Transverse colon (tissue), 4 donors: ENCODE data around the gene SNRPA. TPM values are rescaled to one million over a fixed set of nuclear protein-coding genes. Genes with fewer than 3 reads are reported as not detected.

Experiments used
- DNase-seq: peaks from one replicate; pipeline ENCODE4 v3.0.0-alpha.2; 2019
- H3K27ac ChIP-seq, 4 donors: fragments of 200-600 bp; sonication (generic); 2 replicates each; pipeline ENCODE4 v1.5.1; 2016 to 2018; ENCODE audit warnings: inconsistent platforms in 4 of 4
- H3K27me3 ChIP-seq: fragments of 200-600 bp; sonication (generic); 2 replicates; pipeline ENCODE4 v1.5.1; 2017; ENCODE audit warnings: inconsistent platforms
- H3K36me3 ChIP-seq, 4 donors: fragments of 200-600 bp; sonication (generic); 2 replicates each; pipeline ENCODE4 v1.5.1; 2017 to 2019; ENCODE audit warnings: inconsistent platforms in 4 of 4
- H3K4me1 ChIP-seq, 4 donors: fragments of 200-600 bp; sonication (generic); 2 replicates each; pipeline ENCODE4 v1.5.1; 2017 to 2020; ENCODE audit warnings: inconsistent platforms in 4 of 4
- H3K4me3 ChIP-seq, 4 donors: fragments of 200-600 bp; sonication (generic); 1 replicate in 1 of 4; 2 replicates in 3 of 4; pipeline versions ENCODE4 v1.5.1 to v1.6.1; 2017 to 2019; ENCODE audit warnings: inconsistent platforms in 4 of 4
- H3K9me3 ChIP-seq, 2 donors: fragments of 200-600 bp; sonication (generic); 2 replicates each; pipeline ENCODE4 v1.5.1; 2017 to 2019; ENCODE audit warnings: inconsistent platforms in 2 of 2
- EP300 ChIP-seq: sonication (generic); formaldehyde crosslinking; IDR thresholded peaks from one replicate; pipeline ENCODE4 v1.6.1; 2017; ENCODE audit warnings: antibody characterized with exemption, low read depth
- POLR2A ChIP-seq: fragments of 450-650 bp; IDR thresholded peaks from one replicate; pipeline ENCODE4 v1.6.1; 2016; ENCODE audit warnings: antibody characterized with exemption, mild to moderate bottlenecking, moderate library complexity
- POLR2AphosphoS5 ChIP-seq, 3 donors: sonication (generic); formaldehyde crosslinking; IDR thresholded peaks; one replicate each; pipeline ENCODE4 v1.6.1; 2016; ENCODE audit warnings: antibody characterized with exemption in 3 of 3
- WGBS, 2 donors: methylation state at CpG; one replicate each; pipeline ENCODE4 v1.1.5; 2018; ENCODE audit warnings: low coverage in 1 of 2; 5-methylcytosine and 5-hydroxymethylcytosine counted together
- in situ Hi-C, 4 donors: fragments of 200-750 bp; cut with MboI; loops; one replicate each; pipeline versions ENCODE4 v1.15.0 to v1.15.1; 2017; ENCODE audit warnings: low sequenced_read_pairs in 3 of 4, low pct_ligation_motif_present in 1 of 4, low pct_unique_long_range_greater_than_20kb in 1 of 4
- intact Hi-C: fragments of 100-400 bp; cut with DNase I; formaldehyde crosslinking; loops from one replicate; pipeline ENCODE4 v1.15.1; 2023; ENCODE audit warnings: low total_unique reads
- total RNA-seq, 4 donors: library from RNA; depleted of rRNA; stranded (reverse); fragments of >200 nt; gene quantifications; one replicate each; pipeline ENCODE4 v1.1.0, GENCODE V29; 2016
- TF ChIP-seq, protein P1 (sequence below), 5 experiments: fragments of 200-600 bp in 3 of 5; fragments of 450-650 bp in 2 of 5; sonication (generic) in 3 of 5; IDR thresholded peaks; 1 replicate in 2 of 5; 2 replicates in 3 of 5; pipeline ENCODE4 v1.5.1; 2016 to 2017; ENCODE audit warnings: antibody characterized with exemption in 5 of 5, inconsistent platforms in 3 of 5, mild to moderate bottlenecking in 2 of 5, moderate library complexity in 1 of 5

Gene SNRPA
- total RNA-seq, 4 donors from 2014 or later, result 45.1 to 85.3 (median 65.6) TPM

DNA sequence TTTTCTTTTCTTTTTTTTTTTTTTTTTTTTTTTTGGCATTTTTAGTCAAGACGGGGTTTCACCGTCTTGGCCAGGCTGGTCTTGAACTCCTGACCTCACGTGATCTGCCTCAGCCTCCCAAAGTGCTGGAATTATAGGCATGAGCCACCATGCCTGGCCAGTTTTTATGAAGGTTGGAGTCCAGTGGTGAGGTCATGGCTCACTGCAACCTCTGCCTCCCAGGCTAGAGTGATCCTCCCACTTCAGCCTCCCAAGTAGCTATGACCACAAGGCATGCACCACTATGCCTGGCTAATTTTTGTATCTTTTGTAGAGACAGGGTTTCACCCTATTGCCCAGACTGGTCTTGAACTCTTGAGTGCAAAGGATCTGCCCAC is 4.2 kb downstream of the SNRPA start:
- 68% methylated on average over 3 of the region's 3 CpGs; no CpG with 5 or more reads in 1 of the 2 donors for WGBS, 2 donors
- intact Hi-C loops, result no loop called here
- DNase-seq, result no peak
- Histone ChIP-seq H3K9me3 (no peaks in the 10 kb centered on the region), H3K4me1 (peaks cover 17 to 48% (median 40%) of the 10 kb centered on the region in 4 donors), H3K36me3 (peaks cover 0 to 29% (median 14%) of the 10 kb centered on the region in 4 donors), H3K4me3 (peak overlapping the region in 1 of 4 donors; percentile 33), H3K27me3 (no peaks in the 10 kb centered on the region), H3K27ac (peak overlapping the region; percentile 78 to 90 (median 86))
- TF ChIP-seq POLR2A, result no peak
- TF ChIP-seq EP300, result no peak
- TF ChIP-seq POLR2AphosphoS5 (IDR thresholded peaks at IDR 0.05), result no peak
- TF ChIP-seq, protein P1, sequence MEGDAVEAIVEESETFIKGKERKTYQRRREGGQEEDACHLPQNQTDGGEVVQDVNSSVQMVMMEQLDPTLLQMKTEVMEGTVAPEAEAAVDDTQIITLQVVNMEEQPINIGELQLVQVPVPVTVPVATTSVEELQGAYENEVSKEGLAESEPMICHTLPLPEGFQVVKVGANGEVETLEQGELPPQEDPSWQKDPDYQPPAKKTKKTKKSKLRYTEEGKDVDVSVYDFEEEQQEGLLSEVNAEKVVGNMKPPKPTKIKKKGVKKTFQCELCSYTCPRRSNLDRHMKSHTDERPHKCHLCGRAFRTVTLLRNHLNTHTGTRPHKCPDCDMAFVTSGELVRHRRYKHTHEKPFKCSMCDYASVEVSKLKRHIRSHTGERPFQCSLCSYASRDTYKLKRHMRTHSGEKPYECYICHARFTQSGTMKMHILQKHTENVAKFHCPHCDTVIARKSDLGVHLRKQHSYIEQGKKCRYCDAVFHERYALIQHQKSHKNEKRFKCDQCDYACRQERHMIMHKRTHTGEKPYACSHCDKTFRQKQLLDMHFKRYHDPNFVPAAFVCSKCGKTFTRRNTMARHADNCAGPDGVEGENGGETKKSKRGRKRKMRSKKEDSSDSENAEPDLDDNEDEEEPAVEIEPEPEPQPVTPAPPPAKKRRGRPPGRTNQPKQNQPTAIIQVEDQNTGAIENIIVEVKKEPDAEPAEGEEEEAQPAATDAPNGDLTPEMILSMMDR (IDR thresholded peaks at IDR 0.05), result no peak
- in situ Hi-C loops, result no loop called here

DNA sequence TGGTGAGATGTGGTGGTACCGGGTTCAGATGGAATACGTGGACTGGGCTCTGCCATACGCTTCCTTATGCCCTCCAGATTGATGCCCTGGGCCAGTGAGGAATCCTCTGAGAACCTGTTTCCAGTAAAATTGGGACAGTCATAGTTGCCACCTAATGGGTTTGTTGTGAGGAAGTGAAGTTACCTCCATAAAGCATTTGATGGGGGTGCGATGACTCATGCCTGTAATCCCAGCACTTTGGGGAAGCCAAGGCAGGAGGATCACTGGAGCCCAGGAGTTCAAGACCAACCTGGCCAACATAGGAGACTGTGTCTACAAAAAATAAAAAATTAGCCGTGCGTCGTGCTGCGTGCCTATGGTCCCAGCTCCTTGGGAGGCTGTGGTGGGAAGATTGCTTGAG is 4.8 kb downstream of the SNRPA start:
- H3K4me3 ChIP-seq, result no peak overlapping the region
- intact Hi-C loops, result no loop called here
- WGBS, 2 donors, result 92% methylated on average over 8 of the region's 8 CpGs; no CpG with 5 or more reads in 1 of the 2 donors
- no peaks in the 10 kb centered on the region for H3K9me3 ChIP-seq
- H3K36me3 ChIP-seq, result peaks cover 0 to 35% (median 17%) of the 10 kb centered on the region in 4 donors
- TF ChIP-seq POLR2AphosphoS5 (IDR thresholded peaks at IDR 0.05) (no peak), EP300 (no peak), POLR2A (no peak)
- TF ChIP-seq, protein P1 (IDR thresholded peaks at IDR 0.05), result no peak
- H3K27ac ChIP-seq, result no peak overlapping the region
- H3K4me1 ChIP-seq, result peaks cover 17 to 48% (median 40%) of the 10 kb centered on the region in 4 donors
- no peak for DNase-seq
- in situ Hi-C loops, result no loop called here
- H3K27me3 ChIP-seq, result no peaks in the 10 kb centered on the region

DNA sequence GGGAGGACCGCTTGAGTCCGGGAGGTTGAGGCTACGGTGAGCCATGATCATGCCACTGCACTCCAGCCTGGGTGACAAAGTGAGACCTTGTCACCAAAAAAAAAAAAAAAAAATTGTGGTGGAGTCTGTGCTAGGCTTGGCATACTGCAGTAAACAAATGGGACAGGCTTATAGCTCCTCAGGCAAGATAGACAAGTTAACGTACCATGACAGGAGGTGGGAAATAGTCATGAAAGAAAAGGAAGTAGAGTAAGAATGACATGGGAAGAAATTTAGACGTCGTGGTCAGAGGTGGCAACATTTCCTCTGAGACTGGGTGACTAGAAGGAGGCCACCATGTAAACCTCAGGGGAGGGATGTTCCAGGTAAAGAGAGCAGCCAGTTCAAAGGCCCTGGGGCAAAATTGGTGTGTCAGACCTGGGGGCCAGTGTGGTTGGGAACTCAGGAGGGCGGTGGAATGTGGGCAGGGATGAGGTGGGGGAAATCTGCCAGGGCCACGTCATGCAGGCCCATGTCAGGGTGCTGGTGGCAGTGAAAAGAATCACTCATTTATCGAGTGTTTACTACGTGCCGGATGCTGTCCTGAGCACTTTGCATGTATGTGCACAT is 5.6 kb downstream of the SNRPA start:
- intact Hi-C loops (no loop called here), in situ Hi-C loops (no loop called here)
- Histone ChIP-seq H3K27me3 (no peaks in the 10 kb centered on the region), H3K27ac (no peak overlapping the region), H3K36me3 (peaks cover 0 to 42% (median 21%) of the 10 kb centered on the region in 4 donors), H3K4me3 (no peak overlapping the region), H3K4me1 (peaks cover 17 to 48% (median 40%) of the 10 kb centered on the region in 4 donors), H3K9me3 (no peaks in the 10 kb centered on the region)
- TF ChIP-seq EP300, result no peak
- no peak for TF ChIP-seq POLR2AphosphoS5 (IDR thresholded peaks at IDR 0.05)
- TF ChIP-seq, protein P1 (IDR thresholded peaks at IDR 0.05), result no peak
- TF ChIP-seq POLR2A, result no peak
- 70 to 71% methylated on average over 5 to 11 of the region's 11 CpGs for WGBS, 2 donors
- DNase-seq, result no peak

DNA sequence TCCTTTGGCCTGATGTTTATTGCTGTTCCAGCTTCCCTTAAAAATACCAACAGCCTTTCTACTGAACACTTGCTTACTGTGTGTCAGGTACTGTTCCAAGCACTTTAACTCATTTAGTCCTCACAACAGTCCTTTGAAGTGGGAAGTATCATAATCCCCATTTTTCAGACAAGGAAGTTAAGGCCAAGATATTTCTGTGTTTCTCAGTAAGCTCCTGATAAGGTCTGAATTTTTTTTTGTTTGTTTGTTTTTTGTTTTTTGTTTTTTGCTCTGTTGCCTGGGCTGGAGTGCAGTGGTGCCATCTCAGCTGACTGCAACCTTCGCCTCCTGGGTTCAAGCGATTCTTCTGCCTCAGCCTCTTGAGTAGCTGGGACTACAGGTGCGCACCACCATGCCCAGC is 7.5 kb downstream of the SNRPA start:
- TF ChIP-seq, protein P1 (IDR thresholded peaks at IDR 0.05), result no peak
- TF ChIP-seq POLR2AphosphoS5 (IDR thresholded peaks at IDR 0.05) (no peak), POLR2A (no peak), EP300 (no peak)
- Histone ChIP-seq H3K27me3 (no peaks in the 10 kb centered on the region), H3K36me3 (peaks cover 0 to 61% (median 30%) of the 10 kb centered on the region in 4 donors), H3K4me1 (peaks cover 12 to 33% (median 27%) of the 10 kb centered on the region in 4 donors), H3K9me3 (no peaks in the 10 kb centered on the region), H3K27ac (no peak overlapping the region), H3K4me3 (no peak overlapping the region)
- intact Hi-C loops, result no loop called here
- WGBS, 2 donors, result 97 to 100% methylated on average over 3 of the region's 3 CpGs
- in situ Hi-C loops, result no loop called here
- no peak for DNase-seq
